Inflammatory macrophage (primary cell): Measurements from ENCODE around the gene FCHO1.

Experiments
- DNase-seq, 2 donors: peaks; one replicate each; pipeline ENCODE4 v3.0.0-alpha.2; 2020 to 2022

The FCHO1 gene

DNA sequence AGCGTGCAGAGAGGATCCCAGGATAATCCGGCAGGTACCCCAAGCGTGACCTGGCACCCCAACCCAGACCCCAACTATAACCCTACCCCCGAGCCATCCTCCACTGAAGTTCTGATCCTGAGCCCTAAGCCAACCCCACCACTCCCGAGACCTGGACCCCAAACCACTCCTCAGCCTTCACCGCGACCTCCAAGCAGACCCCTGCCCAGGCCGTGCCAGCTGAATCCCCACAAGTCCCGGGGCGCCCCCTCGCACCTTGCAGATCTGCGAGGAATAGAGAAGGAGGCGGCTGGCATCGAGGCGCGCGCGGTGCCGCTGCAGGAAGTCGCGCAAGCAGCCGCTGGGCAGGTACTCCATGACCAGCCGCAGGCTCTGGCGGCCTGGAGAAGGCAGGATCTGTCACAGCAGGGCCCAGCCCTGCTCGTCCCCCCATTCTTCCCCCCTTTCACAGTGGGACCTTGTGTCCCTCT is 80.2 kb downstream of the FCHO1 start:
- DNase-seq, result no peak

DNA sequence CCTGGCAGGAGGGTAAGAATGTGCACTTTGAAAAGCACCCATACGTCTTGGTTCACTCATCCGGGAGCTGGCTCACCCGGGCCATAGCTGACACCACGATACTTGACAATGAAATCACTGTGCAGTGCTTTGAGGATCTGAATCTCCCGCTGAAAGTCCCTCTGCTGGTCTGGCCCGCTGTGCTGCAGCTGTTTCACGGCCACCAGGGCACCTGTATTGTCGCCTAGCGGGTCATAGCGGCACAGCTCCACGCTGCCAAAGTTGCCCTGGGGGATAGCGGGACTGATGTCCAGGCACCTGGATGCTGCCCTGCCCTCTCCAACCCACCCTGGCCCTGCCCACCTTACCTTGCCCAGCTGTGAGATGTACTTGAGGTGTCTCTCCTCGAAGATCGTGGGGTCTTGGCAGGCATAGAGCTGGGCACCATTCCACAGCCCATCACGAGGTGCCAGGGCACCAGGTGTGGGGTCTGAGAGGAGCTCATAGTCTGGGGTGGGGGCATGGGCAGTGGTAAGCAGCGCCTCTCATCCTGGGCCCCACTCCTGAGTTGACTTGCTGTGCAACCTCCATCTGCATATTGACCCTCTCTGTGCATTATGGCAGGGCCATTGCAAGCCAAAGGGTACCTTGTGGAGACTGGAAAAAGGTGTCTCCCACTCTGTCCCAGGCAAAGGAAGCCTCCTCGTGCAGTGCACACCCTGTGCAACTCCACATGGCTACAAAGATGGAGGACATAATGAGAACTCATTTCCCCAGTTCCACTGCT is 81.3 kb downstream of the FCHO1 start:
- DNase-seq, result no peak

DNA sequence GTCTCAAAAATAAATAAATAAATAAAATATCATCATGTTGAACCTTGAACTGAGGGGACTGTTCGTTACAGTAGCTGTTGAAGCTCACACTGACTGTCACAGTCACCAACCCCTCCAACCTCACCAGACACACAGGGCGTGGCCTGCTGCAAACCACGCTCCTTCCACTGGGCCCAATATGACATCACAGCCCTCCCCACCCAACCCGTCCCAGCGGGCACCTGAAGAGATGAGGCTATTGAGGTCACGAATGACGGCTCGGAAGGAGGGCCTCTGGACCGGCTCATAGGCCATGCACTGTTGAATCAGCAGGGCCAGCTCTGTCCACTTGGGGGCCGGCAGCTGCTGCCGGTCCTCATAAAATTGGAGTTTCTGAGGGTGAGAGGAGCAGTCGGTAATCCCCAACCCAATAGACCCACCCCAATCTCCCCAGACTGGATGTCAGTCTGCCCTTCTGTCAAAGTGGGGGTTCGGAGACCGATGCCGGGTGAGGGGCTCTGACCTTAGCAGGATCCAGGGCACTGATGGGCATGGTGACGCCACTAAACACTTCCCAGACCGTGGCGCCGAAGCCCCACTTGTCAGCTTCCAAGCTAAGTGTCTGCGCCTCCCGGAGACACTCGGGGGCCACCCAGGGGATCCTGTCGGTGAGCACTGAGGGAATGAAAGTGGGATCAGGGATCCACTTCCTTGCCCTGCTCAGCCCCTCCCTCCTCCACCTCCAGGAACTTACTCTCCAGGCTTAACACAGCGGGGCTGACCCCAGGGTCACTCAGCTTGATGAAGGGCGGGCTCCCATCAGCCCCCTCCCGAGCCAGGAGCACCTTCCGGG is 83.3 kb downstream of the FCHO1 start:
- no peak for DNase-seq

DNA sequence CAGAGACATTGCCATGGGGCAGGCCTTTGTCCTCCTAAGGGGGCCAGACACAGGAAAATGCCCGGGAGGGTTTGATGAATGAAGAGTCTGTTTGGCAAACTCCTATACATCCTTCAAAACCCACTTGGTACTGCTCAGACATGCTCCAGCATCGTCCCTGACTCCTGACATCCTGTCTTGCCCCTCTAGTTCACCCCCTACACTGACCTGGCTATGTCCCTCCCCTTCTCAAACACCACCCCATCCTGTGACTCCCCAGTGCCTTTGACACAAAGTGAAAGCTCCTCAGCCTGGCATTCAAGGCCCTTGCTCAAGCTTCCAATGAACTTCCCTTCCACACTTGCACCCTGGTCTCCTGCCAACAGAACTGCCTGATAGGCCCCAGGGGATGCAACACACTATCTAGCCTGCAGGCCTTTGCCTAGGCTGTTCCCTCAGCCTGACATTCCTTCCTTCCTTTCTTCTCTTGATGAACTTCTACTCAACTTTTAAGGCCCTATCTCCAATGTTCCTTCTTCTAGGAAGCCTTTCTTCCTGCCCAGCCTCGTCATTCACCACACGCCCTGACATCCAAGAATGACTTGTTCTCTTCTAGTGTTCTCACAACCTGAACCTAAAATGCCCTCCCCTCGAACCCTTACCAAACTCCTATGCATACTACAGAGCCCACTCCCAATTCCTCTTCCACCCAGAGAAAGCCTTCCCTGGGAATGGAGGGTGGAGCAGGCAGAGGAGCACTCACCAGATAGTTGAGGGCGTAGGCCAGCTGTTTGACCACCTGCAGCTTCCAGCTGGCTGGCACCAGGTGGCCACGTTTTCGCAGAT is 84.1 kb downstream of the FCHO1 start:
- no peak for DNase-seq

DNA sequence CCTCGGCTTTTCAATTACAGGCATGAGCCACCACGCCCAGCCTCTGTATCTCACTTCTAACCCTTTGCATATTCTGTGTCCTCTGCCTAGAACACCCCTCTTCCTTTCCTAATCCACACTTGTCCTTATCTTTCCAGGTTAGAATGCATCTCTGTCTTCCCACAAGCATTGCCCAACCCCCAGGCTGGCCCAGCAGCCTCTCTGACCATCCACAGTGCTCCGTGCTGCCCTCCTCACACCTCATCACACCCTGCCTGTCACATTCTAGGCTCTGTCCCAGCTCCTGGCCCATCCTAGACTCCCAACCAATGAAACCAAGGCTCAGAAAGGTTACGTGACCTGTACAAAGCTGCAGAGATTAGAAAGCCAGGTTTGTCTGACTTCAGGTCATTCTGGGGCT is 85.3 kb downstream of the FCHO1 start:
- no peak for DNase-seq

DNA sequence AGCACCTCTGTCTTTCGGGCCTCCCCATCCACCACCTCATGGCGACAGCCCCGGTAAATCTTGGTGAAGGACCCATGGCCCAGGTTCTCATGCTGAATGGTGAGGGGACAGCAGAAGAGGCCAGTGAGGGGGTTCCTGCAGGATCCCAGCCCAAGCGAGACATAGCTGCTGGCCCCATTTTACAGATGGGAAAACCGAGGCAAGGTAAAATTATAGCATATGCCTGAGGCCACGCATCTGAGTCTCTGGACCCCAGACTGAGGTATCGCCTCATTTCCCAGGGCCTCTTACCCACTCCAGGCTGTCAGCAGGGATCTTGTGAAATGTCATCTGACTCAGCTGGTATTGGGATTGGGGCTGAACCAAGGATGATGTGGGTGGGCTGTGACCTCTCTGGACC is 86.7 kb downstream of the FCHO1 start:
- DNase-seq, result peak in 1 of 2 donors; percentile 24
